Neuronal stem cell (in vitro differentiated cells): ENCODE data around the gene RASSF5.

Source experiments
- DNase-seq: peaks from one replicate; pipeline ENCODE4 v3.0.0-alpha.2; 2013; ENCODE audit warnings: low spot score
- H2AFZ ChIP-seq: one replicate; pipeline ENCODE4 v1.6.1; 2013; ENCODE audit warnings: mild to moderate bottlenecking, low read length, inconsistent platforms
- H2AK5ac ChIP-seq: 2 replicates; pipeline ENCODE4 v1.6.1; 2013; ENCODE audit warnings: low read depth, mild to moderate bottlenecking, inconsistent platforms, low read length, moderate library complexity, mixed read lengths
- H2BK120ac ChIP-seq: 2 replicates; pipeline ENCODE4 v1.6.1; 2013; ENCODE audit warnings: low read depth, mild to moderate bottlenecking, inconsistent platforms, low read length, moderate library complexity, mixed read lengths
- H2BK12ac ChIP-seq: one replicate; pipeline ENCODE4 v1.6.1; 2013; ENCODE audit warnings: low read length, inconsistent platforms
- H2BK15ac ChIP-seq: 2 replicates; pipeline ENCODE4 v1.6.1; 2013; ENCODE audit warnings: mild to moderate bottlenecking, low read length, inconsistent platforms, mixed read lengths
- H2BK5ac ChIP-seq: one replicate; pipeline ENCODE4 v1.6.1; 2013; ENCODE audit warnings: inconsistent platforms, mild to moderate bottlenecking, low read length, moderate library complexity
- H3K14ac ChIP-seq: one replicate; pipeline ENCODE4 v1.6.1; 2013; ENCODE audit warnings: low read length, inconsistent platforms
- H3K18ac ChIP-seq: 2 replicates; pipeline ENCODE4 v1.6.1; 2013; ENCODE audit warnings: low read length, inconsistent platforms
- H3K23ac ChIP-seq: 2 replicates; pipeline ENCODE4 v1.6.1; 2013; ENCODE audit warnings: low read depth, mild to moderate bottlenecking, mixed read lengths, low read length, inconsistent platforms; ENCODE audit not compliant: poor library complexity
- H3K27ac ChIP-seq: replicated peaks from 3 replicates; pipeline ENCODE4 v1.5.1; 2013; ENCODE audit warnings: low read length, inconsistent platforms
- H3K27me3 ChIP-seq, 3 experiments: 2 replicates each; pipeline ENCODE4 v1.6.1; 2013; ENCODE audit warnings: low read length in 3 of 3, mild to moderate bottlenecking in 2 of 3, inconsistent platforms in 1 of 3, low read depth in 1 of 3, mixed read lengths in 1 of 3, moderate library complexity in 1 of 3; ENCODE audit not compliant: control insufficient read depth in 3 of 3, insufficient read depth in 3 of 3
- H3K36me3 ChIP-seq, 2 donors: replicated peaks in 1 of 2; 2 replicates each; pipeline ENCODE4 v1.6.1; 2013; ENCODE audit warnings: low read length in 2 of 2; ENCODE audit not compliant: control insufficient read depth in 2 of 2, insufficient read depth in 2 of 2
- H3K4ac ChIP-seq: 2 replicates; pipeline ENCODE4 v1.6.1; 2013; ENCODE audit warnings: inconsistent platforms, mild to moderate bottlenecking, low read length, moderate library complexity
- H3K4me1 ChIP-seq, 2 donors: 1 replicate in 1 of 2; 2 replicates in 1 of 2; pipeline ENCODE4 v1.6.1; 2013; ENCODE audit warnings: low read length in 2 of 2, low read depth in 1 of 2; ENCODE audit not compliant: control insufficient read depth in 2 of 2, insufficient read depth in 1 of 2
- H3K4me2 ChIP-seq: one replicate; pipeline ENCODE4 v1.6.1; 2013; ENCODE audit warnings: mild to moderate bottlenecking, low read length, inconsistent platforms; ENCODE audit not compliant: insufficient read depth, poor library complexity, severe bottlenecking
- H3K4me3 ChIP-seq, 2 donors: 2 replicates each; pipeline ENCODE4 v1.5.1; 2013; ENCODE audit warnings: low read length in 2 of 2, mild to moderate bottlenecking in 2 of 2, inconsistent platforms in 1 of 2, moderate library complexity in 1 of 2
- H3K79me1 ChIP-seq: one replicate; pipeline ENCODE4 v1.6.1; 2013; ENCODE audit warnings: low read depth, mild to moderate bottlenecking, inconsistent platforms, low read length, moderate library complexity
- H3K9ac ChIP-seq: one replicate; pipeline ENCODE4 v1.6.1; 2013; ENCODE audit warnings: mild to moderate bottlenecking, low read depth, low read length, inconsistent platforms; ENCODE audit not compliant: poor library complexity
- H3K9me3 ChIP-seq, 2 donors: replicated peaks in 1 of 2; 2 replicates each; pipeline versions ENCODE3 to v1.6.1; 2013; ENCODE audit warnings: low read length in 2 of 2, mild to moderate bottlenecking in 2 of 2, inconsistent platforms in 1 of 2, low read depth in 1 of 2, mixed read lengths in 1 of 2, moderate library complexity in 1 of 2; ENCODE audit not compliant: control insufficient read depth in 2 of 2, insufficient read depth in 1 of 2
- H4K8ac ChIP-seq: one replicate; pipeline ENCODE4 v1.6.1; 2013; ENCODE audit warnings: low read depth, mild to moderate bottlenecking, inconsistent platforms, low read length, moderate library complexity
- H4K91ac ChIP-seq: one replicate; pipeline ENCODE4 v1.6.1; 2013; ENCODE audit warnings: low read length, low read depth, mild to moderate bottlenecking, inconsistent platforms; ENCODE audit not compliant: poor library complexity
- WGBS, 2 donors: extraction: QIAGEN DNeasy Blood & Tissue Kit; methylation state at CpG; one replicate each; pipeline ENCODE4 v1.1.7; 2013; ENCODE audit warnings: missing lambda C conversion rate in 2 of 2, mixed read lengths in 1 of 2; ENCODE audit not compliant: insufficient read length in 2 of 2, insufficient replicate concordance in 1 of 2; ENCODE audit errors: extremely low coverage in 2 of 2; 5-methylcytosine and 5-hydroxymethylcytosine counted together

Gene RASSF5

GRCh38 chr1:206476591-206476990 lies 30.7 kb upstream of the RASSF5 start:
- no peak overlapping the region for H4K91ac ChIP-seq
- no peak overlapping the region for H3K9ac ChIP-seq
- H3K14ac ChIP-seq, result no peak overlapping the region
- no CpG with 5 or more reads among the region's 14 CpGs for WGBS, 2 donors
- no peak overlapping the region for H2AFZ ChIP-seq
- H4K8ac ChIP-seq, result no peak overlapping the region
- no peak overlapping the region for H3K23ac ChIP-seq
- H3K79me1 ChIP-seq, result no peaks in the 10 kb centered on the region
- no peak overlapping the region for H3K27ac ChIP-seq
- H2BK120ac ChIP-seq, result no peak overlapping the region
- no peaks in the 10 kb centered on the region for H3K27me3 ChIP-seq
- no peaks in the 10 kb centered on the region for H3K36me3 ChIP-seq
- peak overlapping the region; percentile 19 for H2AK5ac ChIP-seq
- H3K9me3 ChIP-seq, result no peaks in the 10 kb centered on the region
- no peak overlapping the region for H2BK12ac ChIP-seq
- H3K4ac ChIP-seq, result no peak overlapping the region
- H2BK5ac ChIP-seq, result no peak overlapping the region
- no peak for DNase-seq
- peak overlapping the region in 1 of 2 donors; percentile 32 for H3K4me3 ChIP-seq
- no peak overlapping the region for H3K4me2 ChIP-seq
- H3K4me1 ChIP-seq, result peaks cover 10 to 13% of the 10 kb centered on the region in 2 donors
- H3K18ac ChIP-seq, result no peak overlapping the region
- H2BK15ac ChIP-seq, result no peak overlapping the region

DNA sequence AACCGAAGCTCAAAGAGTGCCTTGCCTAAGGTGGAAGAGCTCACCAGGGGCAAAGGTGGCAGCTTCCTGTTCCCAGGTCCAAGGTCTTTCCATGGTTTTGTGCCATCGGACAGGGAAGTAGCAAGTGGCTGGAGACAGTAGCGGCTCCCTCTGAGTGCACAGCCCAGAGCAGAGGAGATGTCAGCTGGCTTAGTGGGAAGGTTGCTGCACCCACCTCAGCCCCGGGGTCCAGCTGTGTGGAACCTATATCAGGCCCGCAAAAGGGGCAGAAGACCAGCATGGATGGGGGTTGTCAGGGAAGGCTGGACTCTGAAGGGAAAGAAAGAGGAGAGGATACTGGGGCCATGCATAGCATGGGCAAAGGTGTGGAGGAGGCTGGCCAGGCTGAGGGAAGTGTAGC lies 30.2 kb upstream of the RASSF5 start:
- Histone ChIP-seq H3K14ac (no peak overlapping the region), H3K27me3 (no peaks in the 10 kb centered on the region), H3K23ac (no peak overlapping the region), H3K4me2 (no peak overlapping the region), H2BK120ac (no peak overlapping the region), H3K4me3 (no peak overlapping the region), H2BK15ac (no peak overlapping the region), H3K4me1 (peaks cover 8 to 10% of the 10 kb centered on the region in 2 donors), H3K27ac (no peak overlapping the region), H3K36me3 (no peaks in the 10 kb centered on the region), H4K8ac (no peak overlapping the region), H2AFZ (no peak overlapping the region), H3K9ac (no peak overlapping the region), H2BK12ac (no peak overlapping the region), H3K18ac (peak overlapping the region; percentile 19), H2AK5ac (no peak overlapping the region), H2BK5ac (no peak overlapping the region), H4K91ac (no peak overlapping the region), H3K79me1 (no peaks in the 10 kb centered on the region), H3K4ac (no peak overlapping the region), H3K9me3 (no peaks in the 10 kb centered on the region)
- DNase-seq, result no peak
- WGBS, 2 donors, result no CpG with 5 or more reads among the region's 5 CpGs

DNA sequence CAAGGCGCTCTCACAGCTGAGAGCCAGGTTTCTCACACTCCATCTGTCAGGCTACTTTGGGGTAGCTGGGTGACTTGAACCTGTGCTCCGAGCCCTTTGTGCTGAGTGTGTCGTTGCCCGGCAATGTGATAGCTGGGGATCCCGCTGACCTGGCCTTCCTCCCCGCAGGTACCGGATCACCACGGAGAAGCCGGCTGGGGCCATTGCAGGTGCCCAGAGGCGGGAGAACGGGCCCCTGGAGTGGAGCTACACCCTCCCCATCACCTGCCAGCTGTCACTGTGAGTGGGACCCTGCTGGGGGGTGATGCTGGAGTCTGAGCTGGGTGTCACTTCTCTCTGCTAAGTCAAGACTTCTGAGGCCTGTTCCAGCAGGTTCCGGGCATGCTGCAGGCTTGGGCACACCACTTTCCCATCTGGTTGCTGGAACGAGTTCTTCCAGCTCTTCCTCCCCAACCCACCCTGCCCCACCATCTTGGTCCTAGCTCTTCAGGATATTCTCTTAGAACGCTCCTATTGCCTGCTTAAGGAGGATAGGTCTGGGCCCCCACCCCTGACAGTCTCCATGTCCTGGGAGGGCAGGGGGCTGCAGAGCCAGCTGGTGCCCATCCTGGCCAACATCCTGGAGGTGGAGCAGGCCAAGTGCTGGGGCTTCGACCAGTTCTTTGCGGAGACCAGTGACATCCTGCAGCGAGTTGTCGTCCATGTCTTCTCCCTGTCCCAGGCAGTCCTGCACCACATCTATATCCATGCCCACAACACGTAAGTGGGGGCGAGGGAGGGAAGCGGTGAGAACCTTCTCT lies 29.6 kb upstream of the RASSF5 start:
- Histone ChIP-seq H3K27ac (no peak overlapping the region), H2BK12ac (no peak overlapping the region), H2AFZ (no peak overlapping the region), H2BK15ac (no peak overlapping the region), H3K4me3 (no peak overlapping the region), H3K36me3 (no peaks in the 10 kb centered on the region), H3K4ac (no peak overlapping the region), H2BK120ac (no peak overlapping the region), H3K9me3 (no peaks in the 10 kb centered on the region), H3K18ac (peak overlapping the region; percentile 62), H3K79me1 (no peaks in the 10 kb centered on the region), H3K27me3 (no peaks in the 10 kb centered on the region), H2BK5ac (no peak overlapping the region), H4K91ac (no peak overlapping the region), H3K4me1 (peaks cover 1 to 5% of the 10 kb centered on the region in 2 donors), H3K14ac (no peak overlapping the region), H2AK5ac (no peak overlapping the region), H3K23ac (no peak overlapping the region), H4K8ac (no peak overlapping the region), H3K4me2 (no peak overlapping the region), H3K9ac (no peak overlapping the region)
- no CpG with 5 or more reads among the region's 21 CpGs for WGBS, 2 donors
- no peak for DNase-seq

DNA sequence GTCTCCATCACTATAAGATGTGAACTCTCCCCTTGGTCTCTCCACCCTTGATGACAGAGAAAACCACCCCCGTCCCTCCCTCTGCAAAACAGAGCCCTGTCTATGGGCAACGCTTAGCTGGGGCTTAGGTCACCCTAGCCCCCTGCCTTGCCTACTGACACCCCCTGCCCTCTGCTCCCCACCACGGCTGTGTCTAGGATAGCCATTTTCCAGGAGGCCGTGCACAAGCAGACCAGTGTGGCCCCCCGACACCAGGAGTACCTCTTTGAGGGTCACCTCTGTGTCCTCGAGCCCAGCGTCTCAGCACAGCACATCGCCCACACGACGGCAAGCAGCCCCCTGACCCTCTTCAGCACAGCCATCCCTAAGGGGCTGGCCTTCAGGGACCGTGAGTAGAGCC lies 28.6 kb upstream of the RASSF5 start:
- no peak overlapping the region for H2BK15ac ChIP-seq
- H3K23ac ChIP-seq, result no peak overlapping the region
- H2BK120ac ChIP-seq, result no peak overlapping the region
- peak overlapping the region in 1 of 2 donors; percentile 8 for H3K4me3 ChIP-seq
- H2AFZ ChIP-seq, result no peak overlapping the region
- no peak overlapping the region for H3K9ac ChIP-seq
- no peak overlapping the region for H2BK5ac ChIP-seq
- H3K9me3 ChIP-seq, result no peaks in the 10 kb centered on the region
- H3K4me2 ChIP-seq, result no peak overlapping the region
- no peak overlapping the region for H3K14ac ChIP-seq
- H2BK12ac ChIP-seq, result no peak overlapping the region
- H3K18ac ChIP-seq, result no peak overlapping the region
- no peaks in the 10 kb centered on the region for H3K27me3 ChIP-seq
- no peaks in the 10 kb centered on the region for H3K36me3 ChIP-seq
- no peaks in the 10 kb centered on the region for H3K79me1 ChIP-seq
- H3K4me1 ChIP-seq, result no peaks in the 10 kb centered on the region
- DNase-seq, result no peak
- peak overlapping the region; percentile 2 for H2AK5ac ChIP-seq
- H4K8ac ChIP-seq, result no peak overlapping the region
- H3K4ac ChIP-seq, result no peak overlapping the region
- H3K27ac ChIP-seq, result no peak overlapping the region
- no peak overlapping the region for H4K91ac ChIP-seq
- no CpG with 5 or more reads among the region's 11 CpGs for WGBS, 2 donors
